KOPT-K1 (cell line): ENCODE measurements around the gene RPN2.
"Not testable (repeated sequence)": the region's sequence is repeated elsewhere in the genome, so short reads cannot be mapped to it uniquely, and the experiment has no call there.

Experiments used
- H3K27ac ChIP-seq: fragments of 200-600 bp; sonication (generic); 2 replicates; pipeline ENCODE4 v1.5.1; 2016; ENCODE audit warnings: antibody characterized with exemption, mild to moderate bottlenecking, low read depth, low read length; ENCODE audit not compliant: poor library complexity, severe bottlenecking
- H3K36me3 ChIP-seq: fragments of 200-600 bp; sonication (generic); 2 replicates; pipeline ENCODE4 v1.5.1; 2017; ENCODE audit warnings: antibody characterized with exemption, mild to moderate bottlenecking, low read length, moderate library complexity; ENCODE audit not compliant: insufficient read depth
- H3K9me3 ChIP-seq: fragments of 200-600 bp; sonication (generic); 2 replicates; pipeline ENCODE4 v1.5.1; 2017; ENCODE audit warnings: antibody characterized with exemption, low read length, mild to moderate bottlenecking; ENCODE audit not compliant: insufficient read depth, poor library complexity, severe bottlenecking

The RPN2 gene

GRCh38 chr20:37178839-37179682, at the start of gene RPN2, which contains the start of gene MROH8:
Gene RPN2 (plus strand): TSS chr20:37179330. CDS start chr20:37179357, 27 bp downstream.
Gene MROH8 (minus strand): TSS chr20:37179548.
- peaks cover 27% of the 10 kb centered on the region for H3K36me3 ChIP-seq
- H3K9me3 ChIP-seq = no peaks in the 10 kb centered on the region
- H3K27ac ChIP-seq = peak within 1 kb of the TSS; percentile 95

- H3K9me3 ChIP-seq = no peaks in the 10 kb centered on the region
- H3K27ac ChIP-seq = no peak overlapping the region
- no peaks in the 10 kb centered on the region for H3K36me3 ChIP-seq
Measured at GRCh38 chr20:37131486-37131885, 47.6 kb upstream of the RPN2 start.

- H3K27ac ChIP-seq = no peak overlapping the region
- no peaks in the 10 kb centered on the region for H3K36me3 ChIP-seq
- H3K9me3 ChIP-seq = no peaks in the 10 kb centered on the region
Measured at GRCh38 chr20:37133952-37134351, 45.2 kb upstream of the RPN2 start.

GRCh38 chr20:37137547-37137946, 41.6 kb upstream of the RPN2 start:
- Histone ChIP-seq H3K9me3 (no peaks in the 10 kb centered on the region), H3K36me3 (no peaks in the 10 kb centered on the region), H3K27ac (no peak overlapping the region)

GRCh38 chr20:37142708-37143107, 36.4 kb upstream of the RPN2 start:
- Histone ChIP-seq H3K9me3 (no peaks in the 10 kb centered on the region), H3K27ac (no peak overlapping the region), H3K36me3 (no peaks in the 10 kb centered on the region)

GRCh38 chr20:37144856-37145404, 34.2 kb upstream of the RPN2 start:
- H3K36me3 ChIP-seq = no peaks in the 10 kb centered on the region
- no peak overlapping the region for H3K27ac ChIP-seq
- H3K9me3 ChIP-seq = no peaks in the 10 kb centered on the region

- no peaks in the 10 kb centered on the region for H3K9me3 ChIP-seq
- no peaks in the 10 kb centered on the region for H3K36me3 ChIP-seq
Measured at GRCh38 chr20:37147250-37147649, 31.9 kb upstream of the RPN2 start.

GRCh38 chr20:37150864-37151263, 28.3 kb upstream of the RPN2 start:
- H3K9me3 ChIP-seq, H3K27ac ChIP-seq, H3K36me3 ChIP-seq: not testable (repeated sequence)

More at GRCh38 chr20:37147250-37147649, 31.9 kb upstream of the RPN2 start:
- H3K27ac ChIP-seq = no peak overlapping the region

GRCh38 chr20:37151529-37151928, 27.6 kb upstream of the RPN2 start:
- H3K27ac ChIP-seq = no peak overlapping the region
- no peaks in the 10 kb centered on the region for H3K36me3 ChIP-seq
- H3K9me3 ChIP-seq = no peaks in the 10 kb centered on the region

GRCh38 chr20:37152284-37152683, 26.8 kb upstream of the RPN2 start:
- H3K27ac ChIP-seq = no peak overlapping the region
- H3K36me3 ChIP-seq = no peaks in the 10 kb centered on the region
- H3K9me3 ChIP-seq = no peaks in the 10 kb centered on the region

GRCh38 chr20:37154684-37155298, 24.3 kb upstream of the RPN2 start:
- H3K9me3 ChIP-seq = no peaks in the 10 kb centered on the region
- H3K27ac ChIP-seq = no peak overlapping the region
- H3K36me3 ChIP-seq = no peaks in the 10 kb centered on the region

GRCh38 chr20:37155987-37156386, 23.1 kb upstream of the RPN2 start:
- H3K9me3 ChIP-seq = no peaks in the 10 kb centered on the region
- H3K27ac ChIP-seq = no peak overlapping the region
- no peaks in the 10 kb centered on the region for H3K36me3 ChIP-seq

- H3K27ac ChIP-seq = no peak overlapping the region
- H3K36me3 ChIP-seq = no peaks in the 10 kb centered on the region
- no peaks in the 10 kb centered on the region for H3K9me3 ChIP-seq
Measured at GRCh38 chr20:37158248-37158647, 20.9 kb upstream of the RPN2 start.

- Histone ChIP-seq H3K27ac (no peak overlapping the region), H3K9me3 (no peaks in the 10 kb centered on the region), H3K36me3 (no peaks in the 10 kb centered on the region)
Measured at GRCh38 chr20:37160683-37161082, 18.4 kb upstream of the RPN2 start.

- Histone ChIP-seq H3K9me3 (no peaks in the 10 kb centered on the region), H3K36me3 (no peaks in the 10 kb centered on the region), H3K27ac (no peak overlapping the region)
Measured at GRCh38 chr20:37161830-37162549, 17.1 kb upstream of the RPN2 start.
